HFFc6 (cell line): ENCODE data around the gene PLCG1. TPM values are rescaled to one million over a fixed set of nuclear protein-coding genes. Genes with fewer than 3 reads are reported as not detected.
A peak's percentile ranks its signal among the peaks of the same experiment; 100 is the strongest.

ENCODE experiments used
- DNase-seq: peaks from one replicate; pipeline ENCODE4 v3.0.0-alpha.2; 2018
- H3K27ac Mint-ChIP-seq: 2 replicates; pipeline ENCODE4 v1.8.0; 2020; ENCODE audit warnings: mild to moderate bottlenecking, mixed read lengths
- H3K27me3 Mint-ChIP-seq: 2 replicates; pipeline ENCODE4 v1.8.0; 2021; ENCODE audit warnings: mild to moderate bottlenecking, moderate library complexity, mixed read lengths; ENCODE audit not compliant: insufficient read depth
- H3K36me3 Mint-ChIP-seq: 2 replicates; pipeline ENCODE4 v1.8.0; 2021; ENCODE audit warnings: low read depth, mixed read lengths
- H3K4me1 Mint-ChIP-seq: 2 replicates; pipeline ENCODE4 v1.8.0; 2020; ENCODE audit warnings: low read depth, mixed read lengths
- H3K4me3 Mint-ChIP-seq: 2 replicates; pipeline ENCODE4 v1.8.0; 2020; ENCODE audit warnings: mild to moderate bottlenecking, moderate library complexity, mixed read lengths
- H3K9me3 Mint-ChIP-seq: 2 replicates; pipeline ENCODE4 v1.8.0; 2020; ENCODE audit warnings: mild to moderate bottlenecking, mixed read lengths
- CTCF ChIP-seq: fragments of 200-600 bp; sonication (generic); IDR thresholded peaks from 2 replicates; pipeline ENCODE4 v1.5.0; 2021; ENCODE audit warnings: antibody characterized with exemption, mild to moderate bottlenecking
- total RNA-seq, 6 experiments: library from RNA; stranded (reverse); fragmentation: NEBNext Ultra II Directional; extraction: Animal tissue kit (Norgen Biotek cat#: 25700); gene quantifications; 2 replicates in 1 of 6; 3 replicates in 5 of 6; pipeline ENCODE4 v1.2.3, GENCODE V29; 2021

PLCG1 gene
- total RNA-seq, 6 experiments from 2014 or later: 44.4 to 62.1 (median 50.1) TPM

GRCh38 chr20:41167118-41167470, 29.8 kb downstream of the PLCG1 start:
- Mint-ChIP-seq H3K4me3 (no peak overlapping the region), H3K27ac (no peak overlapping the region)

GRCh38 chr20:41167481-41168253, 30.3 kb downstream of the PLCG1 start:
- H3K36me3 Mint-ChIP-seq: peaks cover 35% of the 10 kb centered on the region

More at GRCh38 chr20:41167118-41167470, 29.8 kb downstream of the PLCG1 start:
- Mint-ChIP-seq H3K36me3 (peaks cover 35% of the 10 kb centered on the region), H3K4me1 (peaks cover 24% of the 10 kb centered on the region), H3K27me3 (peaks cover 11% of the 10 kb centered on the region), H3K9me3 (no peaks in the 10 kb centered on the region)
- no peak; the same call in 1 of the 2 replicates for TF ChIP-seq CTCF
- DNase-seq: no peak

GRCh38 chr20:41168281-41169161, 31.2 kb downstream of the PLCG1 start:
- DNase-seq: no peak
- no peak overlapping the region for H3K4me3 Mint-ChIP-seq
- no peaks in the 10 kb centered on the region for H3K9me3 Mint-ChIP-seq
- H3K4me1 Mint-ChIP-seq: peaks cover 33% of the 10 kb centered on the region
- 0 out of 2 replicates have a peak overlapping the region, but pooled peaks have one; percentile 12 for H3K27ac Mint-ChIP-seq
- TF ChIP-seq CTCF: no peak
- peaks cover 11% of the 10 kb centered on the region for H3K27me3 Mint-ChIP-seq
- H3K36me3 Mint-ChIP-seq: peaks cover 34% of the 10 kb centered on the region

More at GRCh38 chr20:41167481-41168253, 30.3 kb downstream of the PLCG1 start:
- Mint-ChIP-seq H3K4me3 (no peak overlapping the region), H3K27me3 (peaks cover 11% of the 10 kb centered on the region), H3K27ac (no peak overlapping the region), H3K9me3 (no peaks in the 10 kb centered on the region), H3K4me1 (peaks cover 24% of the 10 kb centered on the region)
- TF ChIP-seq CTCF: no peak
- no peak for DNase-seq

GRCh38 chr20:41169162-41169690, 31.9 kb downstream of the PLCG1 start:
- DNase-seq: no peak
- peaks cover 11% of the 10 kb centered on the region for H3K27me3 Mint-ChIP-seq
- H3K9me3 Mint-ChIP-seq: no peaks in the 10 kb centered on the region
- no peak for TF ChIP-seq CTCF
- H3K4me1 Mint-ChIP-seq: peaks cover 38% of the 10 kb centered on the region
- peaks cover 28% of the 10 kb centered on the region for H3K36me3 Mint-ChIP-seq
- no peak overlapping the region for H3K4me3 Mint-ChIP-seq
- peak overlapping the region; percentile 79 for H3K27ac Mint-ChIP-seq

- no peak for TF ChIP-seq CTCF
- Mint-ChIP-seq H3K9me3 (no peaks in the 10 kb centered on the region), H3K4me3 (no peak overlapping the region), H3K27me3 (peaks cover 13% of the 10 kb centered on the region), H3K4me1 (peaks cover 44% of the 10 kb centered on the region), H3K27ac (peak overlapping the region; percentile 79), H3K36me3 (peaks cover 30% of the 10 kb centered on the region)
- peak; percentile 62 for DNase-seq
These were observed 32.5 kb downstream of the PLCG1 start for GRCh38 chr20:41169791-41170351.
